Neural progenitor cell (in vitro differentiated cells): Measurements from ENCODE around the gene FPR2.

Source experiments
- EZH2 ChIP-seq: fragments of 200-600 bp; sonication (generic); IDR thresholded peaks from 2 replicates; pipeline ENCODE4 v1.6.1; 2017; ENCODE audit warnings: antibody characterized with exemption, mild to moderate bottlenecking, moderate library complexity
- TF ChIP-seq, protein P1 (sequence below): fragments of 200-600 bp; sonication (generic); IDR thresholded peaks from 2 replicates; pipeline ENCODE4 v1.5.1; 2017; ENCODE audit warnings: antibody characterized with exemption, mild to moderate bottlenecking

DNA sequence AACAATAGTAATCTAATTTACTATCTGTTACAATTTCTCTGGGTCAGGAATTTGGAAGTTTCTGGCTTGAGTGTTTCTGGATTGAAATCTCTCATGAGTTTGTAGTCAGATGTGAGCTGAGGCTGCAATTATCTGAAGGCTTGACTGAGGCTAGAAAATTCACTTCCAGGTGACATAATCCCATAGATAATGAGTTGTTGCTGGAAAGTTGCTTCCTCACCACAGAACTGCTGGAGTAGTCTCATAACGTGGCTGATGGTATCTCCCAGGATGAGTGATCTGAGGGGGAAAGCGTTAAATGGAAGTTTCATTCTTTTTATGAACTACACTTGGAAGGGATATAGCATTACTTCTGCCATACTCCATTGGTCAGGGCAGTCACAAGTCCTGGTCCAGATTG lies 18.7 kb downstream of the FPR2 start:
- TF ChIP-seq, protein P1, sequence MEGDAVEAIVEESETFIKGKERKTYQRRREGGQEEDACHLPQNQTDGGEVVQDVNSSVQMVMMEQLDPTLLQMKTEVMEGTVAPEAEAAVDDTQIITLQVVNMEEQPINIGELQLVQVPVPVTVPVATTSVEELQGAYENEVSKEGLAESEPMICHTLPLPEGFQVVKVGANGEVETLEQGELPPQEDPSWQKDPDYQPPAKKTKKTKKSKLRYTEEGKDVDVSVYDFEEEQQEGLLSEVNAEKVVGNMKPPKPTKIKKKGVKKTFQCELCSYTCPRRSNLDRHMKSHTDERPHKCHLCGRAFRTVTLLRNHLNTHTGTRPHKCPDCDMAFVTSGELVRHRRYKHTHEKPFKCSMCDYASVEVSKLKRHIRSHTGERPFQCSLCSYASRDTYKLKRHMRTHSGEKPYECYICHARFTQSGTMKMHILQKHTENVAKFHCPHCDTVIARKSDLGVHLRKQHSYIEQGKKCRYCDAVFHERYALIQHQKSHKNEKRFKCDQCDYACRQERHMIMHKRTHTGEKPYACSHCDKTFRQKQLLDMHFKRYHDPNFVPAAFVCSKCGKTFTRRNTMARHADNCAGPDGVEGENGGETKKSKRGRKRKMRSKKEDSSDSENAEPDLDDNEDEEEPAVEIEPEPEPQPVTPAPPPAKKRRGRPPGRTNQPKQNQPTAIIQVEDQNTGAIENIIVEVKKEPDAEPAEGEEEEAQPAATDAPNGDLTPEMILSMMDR = no peak
- no peak for TF ChIP-seq EZH2
